Panc1 (cell line): ENCODE measurements around the gene PHF2.

Experiments
- CTCF ChIP-seq: fragments of 450-650 bp; IDR thresholded peaks from 2 replicates; pipeline ENCODE4 v1.5.1; 2017; ENCODE audit warnings: mild to moderate bottlenecking
- POLR2AphosphoS5 ChIP-seq: IDR thresholded peaks from 2 replicates; pipeline ENCODE4 v1.6.1; 2012; ENCODE audit warnings: mild to moderate bottlenecking, low read depth, low read length, moderate library complexity
- REST ChIP-seq, 2 experiments: IDR thresholded peaks; 2 replicates each; pipeline ENCODE4 v1.6.1; 2011 to 2012; ENCODE audit warnings: low read depth in 2 of 2, control low read depth in 1 of 2, low read length in 1 of 2, mild to moderate bottlenecking in 1 of 2, moderate library complexity in 1 of 2; ENCODE audit not compliant: insufficient read depth in 1 of 2
- SIN3A ChIP-seq: IDR thresholded peaks from 2 replicates; pipeline ENCODE4 v1.6.1; 2012; ENCODE audit warnings: low read depth, mild to moderate bottlenecking, low read length, moderate library complexity, borderline replicate concordance; ENCODE audit not compliant: insufficient read depth

GRCh38 chr9:93669958-93670207 is 93.5 kb downstream of the PHF2 start:
- TF ChIP-seq CTCF (no peak), SIN3A (no peak), POLR2AphosphoS5 (no peak), REST (IDR thresholded peaks at IDR 0.05; ENCODE audit: insufficient read depth in 1 of 2, low read depth in 2 of 2, low read length in 1 of 2) (no peak)
